ENCODE results near the gene MAST4. TPM values are rescaled to one million over a fixed set of nuclear protein-coding genes. Genes with fewer than 3 reads are reported as not detected.

The MAST4 gene
- total and polyA plus RNA-seq, 2 of the 8 experiments (the other 6 are each of a cell fraction or from before 2014, with no cell fraction given), result 1.5 to 2.6 TPM

DNA sequence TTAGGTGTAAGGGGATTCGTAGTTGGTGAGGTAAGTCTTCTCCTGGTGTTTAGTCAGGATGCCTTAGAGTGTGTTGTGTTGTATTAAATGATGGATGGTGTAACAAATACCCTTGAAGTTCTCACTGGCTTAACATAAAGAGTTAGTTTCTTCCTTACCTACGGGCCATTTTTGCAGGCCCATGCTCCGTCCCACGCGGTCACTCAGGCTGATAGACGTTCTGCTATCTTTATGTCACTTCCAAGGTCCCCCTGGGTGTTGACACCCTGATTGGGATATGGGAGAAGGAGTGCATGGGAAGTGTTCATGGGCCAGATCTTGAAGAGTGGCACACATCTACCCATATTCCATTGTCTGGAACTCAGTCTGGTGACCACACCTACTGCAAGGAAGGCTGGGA is 214.0 kb downstream of the MAST4 start:
- 96% methylated on average over 6 of the region's 6 CpGs; no CpG with 5 or more reads in 1 of the 2 experiments for WGBS, 2 experiments (ENCODE audit: extremely low coverage in 1 of 2, insufficient coverage in 1 of 2, insufficient read length in 1 of 2, insufficient replicate concordance in 2 of 2, low coverage in 1 of 2, low lambda C conversion rate in 2 of 2, missing lambda C conversion rate in 1 of 2)
- Histone ChIP-seq H3K4me1 (replicated peaks in 1 of 4; ENCODE audit: control insufficient read depth in 3 of 4, insufficient read depth in 4 of 4, low read length in 3 of 4) (peaks cover 0 to 4% (median 0%) of the 10 kb centered on the region in 4 experiments; a peak in 1 of 7 replicates), H3K79me2 (ENCODE audit: control insufficient read depth in 1 of 2, insufficient read depth in 2 of 2, low read length in 2 of 2) (no peaks in the 10 kb centered on the region), H3K36me3 (ENCODE audit: control insufficient read depth in 2 of 4, insufficient read depth in 4 of 4, low read length in 3 of 4) (no peaks in the 10 kb centered on the region; a peak in 1 of 8 replicates), H3K4ac (replicated peaks; ENCODE audit: insufficient read length, low read depth, low read length) (no peak overlapping the region), H3K4me2 (ENCODE audit: insufficient read depth in 1 of 2, low read depth in 2 of 2, low read length in 2 of 2) (no peak overlapping the region), H2BK15ac (ENCODE audit: low read length) (no peak overlapping the region), H3K9me3 (ENCODE audit: insufficient read depth in 2 of 2, low read depth in 1 of 2, low read length in 1 of 2) (no peaks in the 10 kb centered on the region), H3K79me1 (ENCODE audit: low read depth, low read length) (no peaks in the 10 kb centered on the region), H2BK12ac (ENCODE audit: low read depth, low read length) (no peak overlapping the region), H2AK5ac (ENCODE audit: low read depth, low read length) (no peak overlapping the region), H2BK20ac (ENCODE audit: low read length) (no peak overlapping the region), H3K23me2 (ENCODE audit: low read depth, low read length) (no peaks in the 10 kb centered on the region), H4K5ac (ENCODE audit: insufficient read length, low read depth, low read length) (no peak overlapping the region), H2BK5ac (ENCODE audit: low read depth, low read length) (no peak overlapping the region), H3K56ac (replicated peaks; ENCODE audit: insufficient read length, low read depth, low read length) (no peak overlapping the region), H2AFZ (ENCODE audit: low read length) (no peak overlapping the region), H3K9ac (replicated peaks in 1 of 4; ENCODE audit: extremely low read depth in 1 of 4, low read depth in 3 of 4, low read length in 3 of 4) (no peak overlapping the region), H3K14ac (ENCODE audit: insufficient read length) (no peak overlapping the region), H3K18ac (ENCODE audit: extremely low read depth, low read length) (no peak overlapping the region), H4K8ac (ENCODE audit: extremely low read depth, insufficient read depth, low read length) (no peak overlapping the region), H4K20me1 (replicated peaks in 1 of 2; ENCODE audit: control insufficient read depth in 1 of 2, insufficient read depth in 2 of 2, low read length in 2 of 2) (no peaks in the 10 kb centered on the region), H3K23ac (ENCODE audit: insufficient read length) (no peak overlapping the region), H3K27ac (ENCODE audit: low read depth, low read length) (no peak overlapping the region), H2BK120ac (replicated peaks; ENCODE audit: low read depth, low read length) (no peak overlapping the region), H4K91ac (replicated peaks; ENCODE audit: insufficient read length, low read length) (no peak overlapping the region), H3K4me3 (ENCODE audit: extremely low read depth in 1 of 4, insufficient read depth in 2 of 4, low read depth in 3 of 4, low read length in 4 of 4) (no peak overlapping the region), H3K27me3 (replicated peaks in 1 of 4; ENCODE audit: control insufficient read depth in 3 of 4, extremely low read depth in 1 of 4, insufficient read depth in 3 of 4, low read length in 3 of 4) (no peaks in the 10 kb centered on the region)
- POLR2A ChIA-PET (ENCODE audit: partially characterized antibody), result no interaction called here
- CTCF ChIA-PET (ENCODE audit: partially characterized antibody), result interaction anchor here (0.6 to 1.6 kb wide), 3 partner anchors 14 to 337 kb away, joined by 3 read pairs; no protein-coding TSS in a partner anchor
- DNase-seq (ENCODE audit: low read depth in 1 of 2, low spot score in 2 of 2), result no peak
- TF ChIP-seq CBX8 (IDR thresholded peaks at IDR 0.05; ENCODE audit: borderline replicate concordance, low read depth, low read length) (no peak), JUND (IDR thresholded peaks at IDR 0.05; ENCODE audit: low read length) (no peak), KDM5A (IDR thresholded peaks at IDR 0.05; ENCODE audit: low read length) (no peak), EZH2 (IDR thresholded peaks at IDR 0.05; ENCODE audit: low read depth, low read length, severe bottlenecking) (no peak)
- no peak for FAIRE-seq

Data from H1 (cell line).